Measurements from ENCODE around the gene PKNOX1. TPM values are rescaled to one million over a fixed set of nuclear protein-coding genes. Genes with fewer than 3 reads are reported as not detected.
A peak's percentile ranks its signal among the peaks of the same experiment; 100 is the strongest.
"Not testable (repeated sequence)": the region's sequence is repeated elsewhere in the genome, so short reads cannot be mapped to it uniquely, and the experiment has no call there.

The PKNOX1 gene
- total and polyA plus RNA-seq, 2 of the 13 experiments (the other 11 are each of a cell fraction or from before 2014, with no cell fraction given), result 7.9 to 16.2 TPM

- no peak for TF ChIP-seq SRSF4 (IDR thresholded peaks at IDR 0.05; ENCODE audit: low read depth, low read length, poor library complexity, severe bottlenecking)
Measured at GRCh38 chr21:43004926-43005325, 30.6 kb downstream of the PKNOX1 start (continued).

- intact Hi-C loops (cut with micrococcal nuclease; ENCODE audit: unreplicated experiment) (no loop called here), in situ Hi-C loops (cut with HindIII; ENCODE audit: extremely low pct_ligation_motif_present, low pct_unique_long_range_greater_than_20kb) (no loop called here)
- Histone ChIP-seq H3K4me1 (ENCODE audit: insufficient read depth, low read length) (no peaks in the 10 kb centered on the region), H3K4me3 (replicated peaks in 1 of 3; ENCODE audit: insufficient read depth in 1 of 3, low read depth in 2 of 3, low read length in 3 of 3) (no peak overlapping the region), H3K9ac (ENCODE audit: insufficient read depth, low read depth, low read length) (no peak overlapping the region), H2AFZ (ENCODE audit: low read length) (no peak overlapping the region), H3K9me3 (ENCODE audit: low read length) (peaks cover under 1% of the 10 kb centered on the region; the same call in 1 of the 2 replicates), H3K27me3 (ENCODE audit: control insufficient read depth in 1 of 2, insufficient read depth in 2 of 2, low read length in 2 of 2) (no peaks in the 10 kb centered on the region), H3K79me2 (ENCODE audit: insufficient read depth, low read length) (no peaks in the 10 kb centered on the region), H3K36me3 (replicated peaks in 1 of 2; ENCODE audit: control insufficient read depth in 1 of 2, insufficient read depth in 2 of 2, low read length in 2 of 2) (peaks cover 0 to 20% of the 10 kb centered on the region in 2 experiments; a peak in 3 of 5 replicates), H3K27ac (ENCODE audit: extremely low read length, insufficient read depth, low read length) (no peak overlapping the region), H4K20me1 (ENCODE audit: insufficient read depth, low read length) (no peaks in the 10 kb centered on the region), H3K4me2 (ENCODE audit: low read depth, low read length) (no peak overlapping the region)
- DNase-seq (ENCODE audit: low spot score) (no peak), ATAC-seq (no peak), FAIRE-seq (no peak)
- CTCF ChIA-PET (ENCODE audit: low intra/inter-chr PET ratio, low total read pairs), result no interaction called here
- 87% methylated on average over 9 of the region's 9 CpGs for WGBS (ENCODE audit: low lambda C conversion rate)
- POLR2A ChIA-PET, result no interaction called here
- 0 out of 2 replicates have a peak, but pooled peaks have one; percentile 35 for TF ChIP-seq MAFF (IDR thresholded peaks at IDR 0.05; ENCODE audit: low read depth, low read length)
- TF ChIP-seq MAFK (conservative IDR thresholded peaks at IDR 0.05 in 1 of 2, IDR thresholded peaks at IDR 0.05 in 1 of 2; ENCODE audit: low read length in 2 of 2), result peak; percentile 56 to 62
- no peak for TF ChIP-seq ARID3A (IDR thresholded peaks at IDR 0.05; ENCODE audit: low read depth, low read length)
- no TSS peak for BruUV-seq (replicated peaks)
Measured at GRCh38 chr21:43005635-43006034, 31.3 kb downstream of the PKNOX1 start.

GRCh38 chr21:43006051-43006873 is 31.9 kb downstream of the PKNOX1 start:
- POLR2A ChIA-PET; H3K9me3 ChIP-seq (ENCODE audit: low read length); H3K4me3 ChIP-seq (replicated peaks in 1 of 3; ENCODE audit: insufficient read depth in 1 of 3, low read depth in 2 of 3, low read length in 3 of 3); FAIRE-seq; H2AFZ ChIP-seq (ENCODE audit: low read length); H4K20me1 ChIP-seq (ENCODE audit: insufficient read depth, low read length); H3K4me1 ChIP-seq (ENCODE audit: insufficient read depth, low read length); CTCF ChIA-PET (ENCODE audit: low intra/inter-chr PET ratio, low total read pairs); H3K27me3 ChIP-seq (ENCODE audit: control insufficient read depth in 1 of 2, insufficient read depth in 2 of 2, low read length in 2 of 2); BruUV-seq (replicated peaks); H3K4me2 ChIP-seq (ENCODE audit: low read depth, low read length); ATAC-seq; in situ Hi-C loops (cut with HindIII; ENCODE audit: extremely low pct_ligation_motif_present, low pct_unique_long_range_greater_than_20kb); DNase-seq (ENCODE audit: low spot score); H3K79me2 ChIP-seq (ENCODE audit: insufficient read depth, low read length); H3K9ac ChIP-seq (ENCODE audit: insufficient read depth, low read depth, low read length); intact Hi-C loops (cut with micrococcal nuclease; ENCODE audit: unreplicated experiment); H3K27ac ChIP-seq (ENCODE audit: extremely low read length, insufficient read depth, low read length): not testable (repeated sequence)
- WGBS (ENCODE audit: low lambda C conversion rate), result 94% methylated on average over 14 of the region's 14 CpGs
- peaks cover 0 to 21% of the 10 kb centered on the region in 2 experiments; a peak in 3 of 5 replicates for H3K36me3 ChIP-seq (replicated peaks in 1 of 2; ENCODE audit: control insufficient read depth in 1 of 2, insufficient read depth in 2 of 2, low read length in 2 of 2)
